Activated gamma-delta T cell treated with anti-CD3 and anti-CD28 coated beads, Interleukin-2, amount 50 U/mL, for 16 hours (primary cell): Measurements from ENCODE around the gene ABCA13.

ENCODE experiments used
- DNase-seq: peaks from one replicate; pipeline ENCODE4 v3.0.0-alpha.2; 2020; ENCODE audit warnings: low read depth

Gene ABCA13

DNA sequence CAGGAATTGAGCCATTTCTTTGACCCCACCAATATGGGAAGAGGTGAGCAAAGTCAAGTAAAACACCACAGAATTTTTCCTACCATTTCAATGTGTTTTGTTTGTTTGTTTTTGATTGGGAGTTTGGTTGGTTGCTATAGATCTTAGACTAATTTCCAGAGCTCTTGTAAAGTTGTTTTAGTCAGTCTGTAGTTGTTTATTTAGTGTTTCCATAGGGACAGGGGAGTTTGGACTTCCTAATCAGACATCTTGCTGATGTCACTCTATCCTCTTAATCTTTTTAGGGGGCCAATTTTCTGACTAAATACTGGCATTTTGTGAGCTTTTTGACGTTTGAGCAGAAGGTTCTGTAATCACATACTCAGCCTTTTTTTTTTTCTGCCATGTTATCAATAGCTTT is 266.9 kb downstream of the ABCA13 start:
- no peak for DNase-seq

- no peak for DNase-seq
Observed at GRCh38 chr7:48441848-48442492, 270.7 kb downstream of the ABCA13 start.

DNA sequence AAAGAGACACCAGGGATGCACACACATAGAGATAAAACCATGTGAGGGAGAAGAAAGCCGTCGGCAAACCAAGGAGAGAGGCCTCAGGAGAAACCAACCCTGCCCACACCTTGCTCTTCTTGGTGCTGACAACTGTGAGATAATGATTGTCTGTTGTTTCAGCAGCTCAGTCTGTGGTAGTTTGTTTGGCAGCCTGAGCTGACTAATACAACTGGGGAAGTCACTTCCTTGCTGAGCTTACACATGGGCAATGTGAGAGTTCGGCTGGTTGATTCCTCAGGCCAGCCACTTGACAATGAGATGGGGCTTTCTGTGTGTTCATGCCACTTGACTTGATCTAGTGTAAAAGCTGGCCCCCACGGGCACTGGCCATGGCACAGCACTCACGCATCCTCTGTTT is 271.8 kb downstream of the ABCA13 start:
- no peak for DNase-seq

- DNase-seq: no peak
Observed at GRCh38 chr7:48446721-48447120, 275.5 kb downstream of the ABCA13 start.

DNA sequence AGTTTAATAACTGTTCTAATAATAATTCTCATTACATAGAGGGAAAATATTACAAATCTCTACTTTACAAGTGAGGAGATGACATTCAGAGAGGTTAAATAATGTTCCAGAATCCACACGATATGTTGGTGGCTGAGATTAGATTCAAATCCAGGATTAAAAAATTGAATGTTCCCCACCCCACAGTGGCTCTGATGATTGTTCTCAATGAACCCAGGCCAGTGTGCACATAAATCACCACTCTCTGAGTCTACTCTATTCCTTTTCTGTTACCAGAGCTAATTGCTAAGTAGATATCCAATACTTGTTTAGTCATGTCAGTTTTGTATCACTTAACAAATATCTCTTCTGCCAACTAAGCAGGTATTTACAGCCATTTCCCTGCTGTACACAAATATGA is 281.0 kb downstream of the ABCA13 start:
- no peak for DNase-seq

DNA sequence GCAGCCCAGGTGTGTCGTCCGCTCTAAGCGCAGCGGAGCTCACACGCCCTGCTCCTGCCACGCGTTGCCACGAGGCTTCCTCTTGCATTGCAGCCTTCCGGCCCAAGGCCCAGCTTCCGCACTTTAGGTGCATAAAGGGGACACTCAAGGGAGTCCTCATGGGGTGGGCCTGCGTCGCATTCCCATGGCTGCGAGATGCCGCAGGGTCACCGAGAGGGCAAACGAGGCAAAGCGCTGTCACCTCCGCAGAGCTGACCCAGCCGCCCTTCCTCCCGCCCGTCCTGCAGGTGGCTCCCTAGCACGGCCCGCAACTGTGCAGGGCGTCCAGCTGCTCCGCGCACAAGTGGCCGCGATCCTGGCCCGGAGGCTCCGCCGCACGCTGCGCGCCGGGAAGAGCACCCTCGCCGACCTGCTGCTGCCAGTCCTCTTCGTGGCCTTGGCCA is 283.5 kb downstream of the ABCA13 start:
- DNase-seq: no peak

- DNase-seq: no peak
Observed at GRCh38 chr7:48455363-48455762, 284.1 kb downstream of the ABCA13 start.

DNA sequence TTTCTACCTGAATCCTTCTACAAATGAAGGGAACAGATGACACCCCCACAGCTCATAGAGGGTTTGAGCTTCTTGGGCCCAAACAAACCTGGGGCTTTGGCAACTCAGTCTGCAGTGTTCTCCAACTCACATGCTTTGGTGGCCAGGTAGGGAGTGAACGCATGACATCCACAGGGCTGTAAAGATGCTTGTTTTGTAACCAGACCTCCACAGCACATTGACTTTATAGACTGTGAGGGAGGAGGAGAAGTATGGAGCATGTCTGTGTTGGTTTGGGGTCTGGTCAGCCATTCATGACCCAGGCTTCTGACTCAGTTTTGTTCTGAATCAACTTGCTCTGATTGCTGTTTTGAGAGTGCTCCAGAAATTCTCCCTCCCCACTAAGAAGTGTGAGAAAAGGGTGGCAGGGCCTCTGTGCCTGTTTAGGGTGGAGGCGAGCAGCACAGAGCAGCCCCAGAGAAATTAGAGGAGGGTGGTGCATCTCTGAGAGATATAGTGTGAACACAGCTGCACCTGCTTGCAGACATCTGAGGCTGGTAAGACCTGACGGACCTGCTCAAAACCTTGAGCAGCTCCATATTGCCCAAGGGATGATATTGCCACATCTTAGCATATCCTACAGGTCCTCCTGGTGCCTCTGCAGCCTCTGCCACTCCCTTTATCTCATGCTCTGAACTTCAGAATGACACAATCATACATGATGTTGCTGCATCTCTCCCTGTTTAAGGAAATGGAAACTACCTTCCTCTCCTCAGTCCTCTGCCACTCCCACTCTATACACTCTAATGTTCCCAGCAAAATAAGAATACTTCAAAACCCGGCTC is 287.7 kb downstream of the ABCA13 start:
- DNase-seq: no peak

DNA sequence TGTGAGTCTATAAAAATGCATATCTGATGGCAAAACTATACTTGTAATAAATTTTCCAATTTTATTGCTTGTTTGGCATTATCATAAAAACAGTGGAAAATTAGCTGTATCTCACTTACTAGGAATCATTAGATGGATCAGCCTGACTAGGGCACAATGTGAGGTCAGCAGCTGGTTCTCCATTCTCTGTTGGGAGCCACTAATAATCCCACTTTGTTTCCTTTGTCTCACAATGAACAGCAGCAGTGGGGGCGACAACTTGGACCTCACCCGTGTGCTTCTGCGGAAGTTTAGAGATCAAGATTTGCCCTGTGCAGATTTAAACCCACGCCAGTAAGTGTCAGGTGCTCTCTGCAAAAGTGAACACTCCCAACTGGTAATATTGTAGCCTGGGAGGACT is 295.5 kb downstream of the ABCA13 start:
- DNase-seq: no peak

DNA sequence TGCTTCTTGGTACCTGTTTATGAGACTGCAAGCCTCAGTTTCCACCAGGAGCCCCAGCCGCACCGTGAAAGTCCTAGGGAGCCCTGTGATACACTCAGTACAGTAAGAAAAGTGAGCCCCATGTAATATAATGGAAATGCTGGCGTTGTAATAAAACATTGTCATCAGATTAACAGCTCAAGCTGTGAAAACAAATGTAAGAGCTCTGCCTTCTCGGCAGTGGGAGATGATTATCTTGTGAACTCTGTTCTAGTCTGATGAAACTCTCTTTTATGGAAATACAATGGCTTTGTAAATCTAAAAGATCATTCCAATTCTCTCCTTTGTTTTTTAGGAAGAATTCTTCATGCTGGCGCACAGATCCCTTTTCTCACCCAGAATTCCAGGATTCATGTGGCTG is 299.9 kb downstream of the ABCA13 start:
- DNase-seq: no peak

DNA sequence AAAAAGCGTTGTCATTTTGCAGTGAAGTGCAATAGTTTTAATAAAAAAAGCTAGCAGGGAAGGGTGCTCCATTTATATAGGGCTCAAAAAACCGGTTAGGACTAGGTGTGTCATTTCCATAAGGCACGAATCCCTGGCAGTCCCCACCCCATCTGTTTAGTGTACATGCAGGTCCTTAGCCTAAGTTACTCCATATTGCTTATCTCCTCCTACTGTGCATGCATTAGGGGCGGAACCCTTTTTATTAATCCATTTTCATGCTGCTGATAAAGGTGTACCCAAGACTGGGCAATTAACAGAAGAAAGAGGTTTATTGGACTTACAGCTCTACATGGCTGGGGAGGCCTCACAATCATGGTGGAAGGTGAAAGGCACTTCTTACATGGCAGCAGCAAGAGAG is 301.4 kb downstream of the ABCA13 start:
- DNase-seq: no peak

GRCh38 chr7:48473205-48473865 is 302.1 kb downstream of the ABCA13 start:
- no peak for DNase-seq

DNA sequence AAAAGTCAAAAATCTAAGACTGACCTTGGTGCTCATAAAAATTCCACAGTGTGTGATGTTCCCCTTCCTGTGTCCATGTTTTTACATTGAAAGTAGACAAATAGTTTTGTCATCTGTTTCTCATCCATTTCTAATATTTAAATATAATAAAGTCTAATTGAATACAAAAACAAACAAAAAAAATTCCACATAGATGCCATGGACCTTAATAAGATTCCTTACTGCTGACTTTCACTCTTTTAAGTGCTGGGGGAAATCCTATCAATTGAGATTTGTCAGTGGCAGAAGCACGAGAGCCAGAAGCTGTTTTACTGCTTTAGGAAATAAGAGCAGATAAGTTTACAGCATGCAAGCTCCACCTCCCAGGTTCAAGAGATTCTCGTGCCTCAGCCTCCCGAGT is 310.0 kb downstream of the ABCA13 start:
- DNase-seq: no peak

GRCh38 chr7:48497521-48497920 is 326.3 kb downstream of the ABCA13 start:
- no peak for DNase-seq

- no peak for DNase-seq
Observed at GRCh38 chr7:48502021-48502420, 330.8 kb downstream of the ABCA13 start.

DNA sequence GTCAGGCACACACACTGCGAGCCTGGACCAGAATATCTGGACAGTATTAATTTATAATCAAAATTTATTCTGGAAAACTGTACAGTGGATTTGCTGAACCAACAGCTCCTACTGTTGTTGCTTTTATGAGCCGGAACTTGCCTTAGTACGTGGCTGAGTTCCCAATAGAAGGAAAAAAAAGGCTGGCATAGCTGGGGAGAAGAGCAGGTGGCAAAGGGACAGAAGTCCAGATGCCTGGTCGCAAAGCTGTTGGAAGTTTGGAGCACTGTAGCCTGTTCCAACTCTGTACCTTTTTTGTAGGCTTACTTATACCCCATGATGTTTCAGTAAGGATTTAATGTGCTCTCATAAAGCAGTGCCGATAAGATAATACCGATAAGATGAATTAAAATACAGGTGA is 333.8 kb downstream of the ABCA13 start:
- DNase-seq: no peak

DNA sequence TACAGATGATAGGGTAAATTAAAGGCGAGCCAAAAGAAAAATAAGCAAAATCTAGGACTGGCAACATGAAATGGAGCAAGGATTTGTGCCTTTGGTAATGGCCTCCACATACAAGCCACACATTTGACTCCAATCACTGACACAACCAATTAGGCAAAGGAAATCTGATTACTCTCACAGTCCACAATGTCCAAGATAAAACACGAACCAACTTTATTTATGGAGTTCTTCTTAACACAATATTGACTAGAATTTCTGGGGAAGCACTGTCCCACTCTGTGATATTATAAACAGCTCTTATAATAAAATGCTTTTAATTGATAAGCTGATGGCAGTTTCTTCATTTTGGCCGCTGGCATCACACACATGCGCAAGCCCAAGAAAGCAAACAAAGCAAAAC is 334.2 kb downstream of the ABCA13 start:
- no peak for DNase-seq

- DNase-seq: no peak
Observed at GRCh38 chr7:48506569-48506968, 335.3 kb downstream of the ABCA13 start.

- DNase-seq: no peak
Observed at GRCh38 chr7:48511080-48511479, 339.8 kb downstream of the ABCA13 start.

- no peak for DNase-seq
Observed at GRCh38 chr7:48512892-48513291, 341.6 kb downstream of the ABCA13 start.

GRCh38 chr7:48515171-48515570 is 343.9 kb downstream of the ABCA13 start:
- DNase-seq: no peak

GRCh38 chr7:48518092-48518491 is 346.8 kb downstream of the ABCA13 start:
- DNase-seq: no peak

- no peak for DNase-seq
Observed at GRCh38 chr7:48522692-48523091, 351.4 kb downstream of the ABCA13 start.
